Left renal pelvis (tissue), 4 donors: ENCODE measurements around the gene EXD2. TPM values are rescaled to one million over a fixed set of nuclear protein-coding genes. Genes with fewer than 3 reads are reported as not detected.

ENCODE experiments used
- polyA plus RNA-seq, 4 donors: library from polyadenylated mRNA; unstranded; fragments of 120-200 nt; gene quantifications; one replicate each; pipeline ENCODE4 v1.2.1, GENCODE V29; 2013; ENCODE audit not compliant: insufficient read length in 4 of 4

EXD2 gene
- polyA plus RNA-seq, 4 donors = 22.6 to 34.9 (median 31.8) TPM

Other genes starting within 250 kb of the EXD2 start
- gene ACTN1, start 212.2 kb upstream of the EXD2 start, polyA plus RNA-seq = 10 to 100 TPM; 69.9 to 89.5 (median 78.2) TPM
- 10 to 100 TPM; 51.3 to 62.6 (median 57.9) TPM for gene DCAF5, start 38.4 kb upstream of the EXD2 start, polyA plus RNA-seq
- gene GALNT16, start 68.7 kb downstream of the EXD2 start, polyA plus RNA-seq = 10 to 100 TPM in 1 of 4 donors, 1 to 10 TPM in 3; 3.5 to 30.8 (median 4.6) TPM
- gene ERH, start 206.8 kb downstream of the EXD2 start, polyA plus RNA-seq = 100 to 1,000 TPM; 285 to 413 (median 343) TPM
- 10 to 100 TPM; 60.8 to 92.0 (median 82.7) TPM for gene SLC39A9, start 207.2 kb downstream of the EXD2 start, polyA plus RNA-seq